Loucy (cell line): Measurements from ENCODE around the gene GNPNAT1.
A peak's percentile ranks its signal among the peaks of the same experiment; 100 is the strongest.

Source experiments
- H2AFZ ChIP-seq: fragments of 200-600 bp; sonication (generic); 2 replicates; pipeline ENCODE4 v1.6.0; 2016; ENCODE audit warnings: antibody characterized with exemption, mild to moderate bottlenecking, low read length, moderate library complexity
- H3F3A ChIP-seq: fragments of 200-600 bp; 2 replicates; pipeline ENCODE4 v1.6.0; 2016; ENCODE audit warnings: antibody characterized with exemption, low read depth, mild to moderate bottlenecking
- H3K27me3 ChIP-seq: fragments of 200-600 bp; sonication (generic); 2 replicates; pipeline ENCODE4 v1.6.1; 2014; ENCODE audit warnings: low read length, mild to moderate bottlenecking; ENCODE audit not compliant: insufficient read depth, poor library complexity, severe bottlenecking
- H3K36me3 ChIP-seq: fragments of 200-600 bp; sonication (generic); 2 replicates; pipeline ENCODE4 v1.6.1; 2016; ENCODE audit warnings: low read length; ENCODE audit not compliant: insufficient read depth
- H3K4me1 ChIP-seq: fragments of 200-600 bp; sonication (generic); 2 replicates; pipeline ENCODE4 v1.5.1; 2014; ENCODE audit warnings: low read length, mild to moderate bottlenecking; ENCODE audit not compliant: insufficient read depth, poor library complexity, severe bottlenecking
- H3K4me2 ChIP-seq: fragments of 200-600 bp; sonication (generic); 2 replicates; pipeline ENCODE4 v1.6.0; 2014; ENCODE audit warnings: antibody characterized with exemption, low read length, low read depth, mild to moderate bottlenecking; ENCODE audit not compliant: poor library complexity, severe bottlenecking
- H3K4me3 ChIP-seq: fragments of 200-600 bp; sonication (generic); 2 replicates; pipeline ENCODE4 v1.5.1; 2014; ENCODE audit warnings: low read length, mild to moderate bottlenecking, mixed read lengths; ENCODE audit not compliant: poor library complexity, severe bottlenecking
- H3K79me2 ChIP-seq: fragments of 200-600 bp; sonication (generic); 2 replicates; pipeline ENCODE4 v1.6.1; 2014; ENCODE audit warnings: low read length; ENCODE audit not compliant: insufficient read depth
- H3K9ac ChIP-seq: fragments of 200-600 bp; sonication (generic); 2 replicates; pipeline ENCODE4 v1.6.0; 2014; ENCODE audit warnings: mild to moderate bottlenecking, low read depth, low read length, moderate library complexity; ENCODE audit not compliant: poor library complexity, severe bottlenecking
- H3K9me2 ChIP-seq: fragments of 200-600 bp; sonication (generic); replicated peaks from 2 replicates; pipeline ENCODE4 v1.6.1; 2016; ENCODE audit warnings: low read depth, low read length, mixed read lengths
- H3K9me3 ChIP-seq: fragments of 200-600 bp; sonication (generic); 2 replicates; pipeline ENCODE4 v1.6.1; 2014; ENCODE audit warnings: mild to moderate bottlenecking, antibody characterized with exemption, low read length, low read depth; ENCODE audit not compliant: insufficient read depth
- H4K20me1 ChIP-seq: fragments of 200-600 bp; sonication (generic); 2 replicates; pipeline ENCODE4 v1.6.0; 2014; ENCODE audit warnings: antibody characterized with exemption, low read length, mild to moderate bottlenecking; ENCODE audit not compliant: insufficient read depth, poor library complexity, severe bottlenecking
- EZH2phosphoT487 ChIP-seq: fragments of 200-600 bp; IDR thresholded peaks from 2 replicates; pipeline ENCODE4 v1.6.1; 2018; ENCODE audit warnings: antibody characterized with exemption, mild to moderate bottlenecking, moderate library complexity, borderline replicate concordance
- TF ChIP-seq, protein P1 (sequence below): fragments of 200-600 bp; sonication (generic); conservative IDR thresholded peaks from 2 replicates; pipeline ENCODE4 v1.5.1; 2014; ENCODE audit warnings: mild to moderate bottlenecking, antibody characterized with exemption, low read length

Gene GNPNAT1

DNA sequence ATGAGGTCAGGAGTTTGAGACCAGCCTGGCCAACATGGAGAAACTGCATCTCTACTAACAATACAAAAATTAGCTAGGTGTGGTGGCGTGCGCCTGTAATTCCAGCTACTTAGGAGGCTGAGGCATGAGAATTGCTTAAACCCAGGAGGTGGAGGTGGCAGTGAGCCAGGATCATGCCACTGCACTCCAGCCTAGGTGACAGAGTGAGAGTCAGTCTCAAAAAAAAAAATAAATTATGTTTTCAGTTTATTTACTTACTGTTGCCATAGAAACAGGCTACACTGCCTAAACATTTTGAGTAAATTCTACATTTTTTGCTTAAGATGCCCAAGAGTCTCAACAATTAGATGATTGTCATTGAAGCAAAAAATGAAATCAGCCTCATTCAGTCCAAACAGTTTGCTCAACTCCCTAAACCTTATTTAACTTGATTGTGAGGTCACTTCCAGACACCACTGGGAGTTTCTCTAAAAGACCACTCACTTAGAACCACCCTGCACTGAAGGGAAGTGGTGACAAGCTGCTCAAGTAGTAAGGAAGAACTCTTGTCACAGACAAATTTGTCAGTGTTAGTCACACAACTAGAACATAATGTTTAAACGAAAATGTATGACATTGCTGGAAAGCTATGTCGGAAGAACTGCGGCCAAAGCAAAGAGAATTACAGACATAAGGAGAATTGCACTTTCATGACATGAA lies 9.8 kb upstream of the GNPNAT1 start:
- Histone ChIP-seq H3K4me1 (peaks cover 7% of the 10 kb centered on the region), H3K9ac (no peak overlapping the region), H3K79me2 (no peaks in the 10 kb centered on the region), H2AFZ (peak overlapping the region; percentile 73; the same call in 1 of the 2 replicates), H3F3A (no peaks in the 10 kb centered on the region), H3K9me3 (no peaks in the 10 kb centered on the region), H3K27me3 (no peaks in the 10 kb centered on the region), H3K9me2 (no peaks in the 10 kb centered on the region), H3K4me2 (no peak overlapping the region), H3K4me3 (no peak overlapping the region), H4K20me1 (no peaks in the 10 kb centered on the region), H3K36me3 (no peaks in the 10 kb centered on the region)
- no peak for TF ChIP-seq EZH2phosphoT487
- TF ChIP-seq, protein P1, sequence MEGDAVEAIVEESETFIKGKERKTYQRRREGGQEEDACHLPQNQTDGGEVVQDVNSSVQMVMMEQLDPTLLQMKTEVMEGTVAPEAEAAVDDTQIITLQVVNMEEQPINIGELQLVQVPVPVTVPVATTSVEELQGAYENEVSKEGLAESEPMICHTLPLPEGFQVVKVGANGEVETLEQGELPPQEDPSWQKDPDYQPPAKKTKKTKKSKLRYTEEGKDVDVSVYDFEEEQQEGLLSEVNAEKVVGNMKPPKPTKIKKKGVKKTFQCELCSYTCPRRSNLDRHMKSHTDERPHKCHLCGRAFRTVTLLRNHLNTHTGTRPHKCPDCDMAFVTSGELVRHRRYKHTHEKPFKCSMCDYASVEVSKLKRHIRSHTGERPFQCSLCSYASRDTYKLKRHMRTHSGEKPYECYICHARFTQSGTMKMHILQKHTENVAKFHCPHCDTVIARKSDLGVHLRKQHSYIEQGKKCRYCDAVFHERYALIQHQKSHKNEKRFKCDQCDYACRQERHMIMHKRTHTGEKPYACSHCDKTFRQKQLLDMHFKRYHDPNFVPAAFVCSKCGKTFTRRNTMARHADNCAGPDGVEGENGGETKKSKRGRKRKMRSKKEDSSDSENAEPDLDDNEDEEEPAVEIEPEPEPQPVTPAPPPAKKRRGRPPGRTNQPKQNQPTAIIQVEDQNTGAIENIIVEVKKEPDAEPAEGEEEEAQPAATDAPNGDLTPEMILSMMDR = no peak

DNA sequence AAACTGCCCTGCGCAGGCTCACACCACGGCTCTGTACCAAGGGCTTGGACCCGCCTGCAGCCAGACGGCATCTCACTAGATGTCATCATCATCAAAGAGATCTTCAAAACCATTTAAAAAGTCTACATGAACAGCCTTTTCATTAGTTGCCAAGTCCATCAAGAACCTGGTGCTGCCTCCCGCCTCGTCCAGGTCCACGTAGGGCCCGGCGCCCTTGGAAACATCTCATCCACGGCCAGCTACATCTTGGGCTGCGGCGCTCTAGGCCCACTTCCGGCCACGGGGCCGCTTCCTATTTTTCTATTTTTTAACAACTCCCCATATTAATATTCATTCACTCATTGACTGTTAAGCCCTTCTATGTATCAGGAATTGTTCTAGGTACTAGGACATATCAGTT lies 7.4 kb upstream of the GNPNAT1 start:
- Histone ChIP-seq H2AFZ (no peak overlapping the region), H3K36me3 (no peaks in the 10 kb centered on the region), H3K27me3 (no peaks in the 10 kb centered on the region), H3K9me3 (no peaks in the 10 kb centered on the region), H3K79me2 (no peaks in the 10 kb centered on the region), H3K4me3 (no peak overlapping the region), H3K4me1 (peaks cover 7% of the 10 kb centered on the region), H3K4me2 (no peak overlapping the region), H4K20me1 (no peaks in the 10 kb centered on the region), H3F3A (no peaks in the 10 kb centered on the region), H3K9ac (no peak overlapping the region), H3K9me2 (no peaks in the 10 kb centered on the region)
- TF ChIP-seq EZH2phosphoT487 = no peak
- TF ChIP-seq, protein P1 = no peak

- Histone ChIP-seq H3K27me3 (no peaks in the 10 kb centered on the region), H3K9me2 (no peaks in the 10 kb centered on the region), H3K4me2 (no peak overlapping the region), H3K4me1 (peaks cover 7% of the 10 kb centered on the region), H3K36me3 (no peaks in the 10 kb centered on the region), H3F3A (no peaks in the 10 kb centered on the region), H3K9me3 (no peaks in the 10 kb centered on the region), H3K4me3 (no peak overlapping the region), H3K79me2 (no peaks in the 10 kb centered on the region), H2AFZ (no peak overlapping the region), H4K20me1 (no peaks in the 10 kb centered on the region), H3K9ac (no peak overlapping the region)
- no peak for TF ChIP-seq EZH2phosphoT487
- TF ChIP-seq, protein P1 = no peak
Measured at GRCh38 chr14:52797653-52798052, 6.2 kb upstream of the GNPNAT1 start.
